HepG2 (cell line): ENCODE data around the gene TLDC2. TPM values are rescaled to one million over a fixed set of nuclear protein-coding genes. Genes with fewer than 3 reads are reported as not detected.

ENCODE experiments used
- ATAC-seq: fragments of 200-7000 bp; cut with Tn5 transposase; 3 replicates; pipeline ENCODE4 v1.9.1; 2020; ENCODE audit warnings: mild to moderate bottlenecking, moderate library complexity
- BruUV-seq: library from RNA; stranded (reverse); fragments of 400-500 nt; replicated peaks from 2 replicates; lab custom pipeline; 2021; lab: Mats Ljungman, UMichigan
- CTCF ChIA-PET: fragments of 300-600 bp; formaldehyde crosslinking; extraction: SDS; loops from one replicate; lab custom pipeline; 2021; ENCODE audit warnings: low total read pairs, inconsistent platforms, low intra/inter-chr PET ratio; lab: Yijun Ruan, JAX
- POLR2A ChIA-PET: fragments of 350-600 bp; sonication (Branson Sonifier 250); formaldehyde crosslinking; loops from one replicate; lab custom pipeline; 2020; ENCODE audit warnings: antibody characterized with exemption, inconsistent platforms; lab: Yijun Ruan, JAX
- DNase-seq: peaks from one replicate; pipeline ENCODE4 v3.0.0-alpha.2; 2015; ENCODE audit warnings: low spot score
- FAIRE-seq: peaks from 3 replicates; lab custom pipeline; 2011; peaks lifted over from hg19 to GRCh38; lab: Jason Lieb, UNC
- H2AFZ ChIP-seq: one replicate; pipeline ENCODE4 v1.6.1; 2011; ENCODE audit warnings: low read length, inconsistent platforms
- H3K27ac ChIP-seq: fragments of 300-600 bp; 3 replicates; pipeline ENCODE4 v1.8.0; 2011; ENCODE audit warnings: mixed run types, mild to moderate bottlenecking, mixed read lengths, low read length, inconsistent platforms; ENCODE audit not compliant: insufficient read depth; ENCODE audit errors: extremely low read length
- H3K27me3 ChIP-seq, 2 experiments: fragments of 200-600 bp in 1 of 2; 2 replicates in 1 of 2; 3 replicates in 1 of 2; pipeline versions ENCODE4 v1.6.0 to v1.8.0; 2011; ENCODE audit warnings: low read length in 2 of 2, mild to moderate bottlenecking in 2 of 2, moderate library complexity in 2 of 2, inconsistent platforms in 1 of 2; ENCODE audit not compliant: insufficient read depth in 2 of 2, control insufficient read depth in 1 of 2
- H3K36me3 ChIP-seq, 2 experiments: fragments of 200-600 bp in 1 of 2; replicated peaks in 1 of 2; 2 replicates in 1 of 2; 3 replicates in 1 of 2; pipeline versions ENCODE4 v1.5.1 to v1.8.0; 2011; ENCODE audit warnings: low read length in 2 of 2, inconsistent platforms in 1 of 2; ENCODE audit not compliant: insufficient read depth in 2 of 2, control insufficient read depth in 1 of 2
- H3K4me1 ChIP-seq: 2 replicates; pipeline ENCODE4 v1.5.1; 2012; ENCODE audit warnings: low read length, inconsistent platforms; ENCODE audit not compliant: insufficient read depth
- H3K4me2 ChIP-seq: 2 replicates; pipeline ENCODE4 v1.6.0; 2011; ENCODE audit warnings: low read depth, low read length, inconsistent platforms
- H3K4me3 ChIP-seq, 3 experiments: fragments of 200-600 bp in 1 of 3; sonication (generic), shearing (Covaris generic) in 1 of 3; replicated peaks in 1 of 3; 2 replicates each; pipeline ENCODE4 v1.5.1; 2011 to 2016; ENCODE audit warnings: low read length in 3 of 3, inconsistent platforms in 2 of 3, low read depth in 2 of 3, mild to moderate bottlenecking in 2 of 3, control low read depth in 1 of 3, mixed read lengths in 1 of 3; ENCODE audit not compliant: insufficient read depth in 1 of 3
- H3K79me2 ChIP-seq: one replicate; pipeline ENCODE4 v1.6.1; 2011; ENCODE audit warnings: low read length, inconsistent platforms; ENCODE audit not compliant: insufficient read depth
- H3K9ac ChIP-seq: 2 replicates; pipeline ENCODE4 v1.6.0; 2011; ENCODE audit warnings: mild to moderate bottlenecking, low read depth, low read length, inconsistent platforms; ENCODE audit not compliant: insufficient read depth
- H3K9me3 ChIP-seq: 2 replicates; pipeline ENCODE4 v1.5.1; 2012; ENCODE audit warnings: mild to moderate bottlenecking, low read length
- H4K20me1 ChIP-seq: 2 replicates; pipeline ENCODE4 v1.6.0; 2011; ENCODE audit warnings: inconsistent platforms, mild to moderate bottlenecking, low read length, moderate library complexity; ENCODE audit not compliant: insufficient read depth
- ETV5 ChIP-seq: IDR thresholded peaks from 2 replicates; pipeline ENCODE4 v1.6.1; 2018; ENCODE audit warnings: missing biosample characterization, missing genetic modification reagents, inconsistent platforms, borderline replicate concordance
- KAT8 ChIP-seq: IDR thresholded peaks from 2 replicates; pipeline ENCODE4 v1.6.1; 2016; ENCODE audit warnings: missing genetic modification reagents, missing compliant biosample characterization
- NR2C2 ChIP-seq: sonication (generic); formaldehyde crosslinking; IDR thresholded peaks from 2 replicates; pipeline ENCODE4 v1.4.0; 2020; ENCODE audit warnings: missing genetic modification reagents, mild to moderate bottlenecking, moderate library complexity, borderline replicate concordance
- NR2F6 ChIP-seq, 2 experiments: IDR thresholded peaks; 2 replicates each; pipeline ENCODE4 v1.6.1; 2016; ENCODE audit warnings: antibody characterized with exemption in 1 of 2, mild to moderate bottlenecking in 1 of 2
- PPARG ChIP-seq: conservative IDR thresholded peaks from 2 replicates; pipeline ENCODE4 v1.6.1; 2016; ENCODE audit warnings: missing biosample characterization, missing genetic modification reagents
- SMC3 ChIP-seq: IDR thresholded peaks from 2 replicates; pipeline ENCODE4 v1.6.1; 2011; ENCODE audit warnings: low read length, improper control_type of control experiment
- STAG1 ChIP-seq: sonication (generic); formaldehyde crosslinking; IDR thresholded peaks from 2 replicates; pipeline ENCODE4 v1.4.0; 2020; ENCODE audit warnings: missing genetic modification reagents
- ZNF501 ChIP-seq: sonication (generic); formaldehyde crosslinking; IDR thresholded peaks from 2 replicates; pipeline ENCODE4 v1.5.1; 2020; ENCODE audit warnings: mild to moderate bottlenecking, moderate library complexity, missing genetic modification reagents
- WGBS: methylation state at CpG from one replicate; pipeline ENCODE4 v1.1.6; 2017; ENCODE audit warnings: low lambda C conversion rate; 5-methylcytosine and 5-hydroxymethylcytosine counted together
- in situ Hi-C: cut with HindIII; loops from 2 replicates; pipeline ENCODE4 v1.10.0; 2017; ENCODE audit warnings: low pct_unique_long_range_greater_than_20kb; ENCODE audit not compliant: extremely low pct_ligation_motif_present
- intact Hi-C: fragments of 100-400 bp; cut with micrococcal nuclease; formaldehyde crosslinking; loops from one replicate; pipeline ENCODE4 v1.10.0; 2022; ENCODE audit not compliant: unreplicated experiment
- polyA plus RNA-seq, 8 experiments: library from polyadenylated mRNA; depleted of rRNA in 3 of 8; stranded (reverse) in 7 of 8; unstranded in 1 of 8; fragments of >200 nt; fragmentation: Illumina TruSeq in 4 of 8; extraction: Trizol in 4 of 8; gene quantifications; 2 replicates each; pipeline versions ENCODE4 v1.2.1 to v1.2.3, GENCODE V29; 2011 to 2016; ENCODE audit warnings: low read depth in 4 of 8, missing spikeins in 1 of 8, mixed read lengths in 1 of 8; ENCODE audit not compliant: insufficient read depth in 1 of 8
- total RNA-seq, 5 experiments: library from RNA; depleted of rRNA; stranded (reverse); fragments of >200 nt; fragmentation: Illumina TruSeq; extraction: Trizol; gene quantifications; 2 replicates each; pipeline ENCODE4 v1.2.3, GENCODE V29; 2016; ENCODE audit warnings: low read depth in 1 of 5
- TF ChIP-seq, protein P1 (sequence below): sonication (generic); formaldehyde crosslinking; IDR thresholded peaks from 2 replicates; pipeline ENCODE4 v1.4.0; 2020; ENCODE audit warnings: missing genetic modification reagents

The TLDC2 gene
- total and polyA plus RNA-seq, 2 of the 13 experiments (the other 11 are each of a cell fraction or from before 2014, with no cell fraction given) = 1.5 to 1.6 TPM

- H3K27ac ChIP-seq = no peak overlapping the region
- TF ChIP-seq NR2C2 (peak; percentile 45; the same call in 1 of the 2 replicates), KAT8 (no peak), ZNF501 (CRISPR knock-in tag) (no peak), STAG1 (CRISPR knock-in tag) (peak; percentile 37; the same call in 1 of the 2 replicates), NR2F6 (IDR thresholded peaks at IDR 0.05) (peak; percentile 83), NR2F6 (CRISPR knock-in tag; IDR thresholded peaks at IDR 0.05) (peak; percentile 90), PPARG (CRISPR knock-in tag) (peak; percentile 72; the same call in 1 of the 2 replicates), ETV5 (CRISPR knock-in tag) (no peak), SMC3 (peak; percentile 6; the same call in 1 of the 2 replicates)
- TF ChIP-seq, protein P1, sequence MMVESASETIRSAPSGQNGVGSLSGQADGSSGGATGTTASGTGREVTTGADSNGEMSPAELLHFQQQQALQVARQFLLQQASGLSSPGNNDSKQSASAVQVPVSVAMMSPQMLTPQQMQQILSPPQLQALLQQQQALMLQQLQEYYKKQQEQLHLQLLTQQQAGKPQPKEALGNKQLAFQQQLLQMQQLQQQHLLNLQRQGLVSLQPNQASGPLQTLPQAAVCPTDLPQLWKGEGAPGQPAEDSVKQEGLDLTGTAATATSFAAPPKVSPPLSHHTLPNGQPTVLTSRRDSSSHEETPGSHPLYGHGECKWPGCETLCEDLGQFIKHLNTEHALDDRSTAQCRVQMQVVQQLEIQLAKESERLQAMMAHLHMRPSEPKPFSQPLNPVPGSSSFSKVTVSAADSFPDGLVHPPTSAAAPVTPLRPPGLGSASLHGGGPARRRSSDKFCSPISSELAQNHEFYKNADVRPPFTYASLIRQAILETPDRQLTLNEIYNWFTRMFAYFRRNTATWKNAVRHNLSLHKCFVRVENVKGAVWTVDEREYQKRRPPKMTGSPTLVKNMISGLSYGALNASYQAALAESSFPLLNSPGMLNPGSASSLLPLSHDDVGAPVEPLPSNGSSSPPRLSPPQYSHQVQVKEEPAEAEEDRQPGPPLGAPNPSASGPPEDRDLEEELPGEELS (CRISPR knock-in tag) = no peak
- TF ChIP-seq, all 625 proteins: peak for 5
- Histone ChIP-seq H3K36me3 (0 out of 5 replicates have a peak, but pooled peaks cover 0 to 4% of the 10 kb centered on the region in 2 experiments), H3K4me2 (no peak overlapping the region), H3K4me1 (peaks cover 29% of the 10 kb centered on the region), H3K27me3 (no peaks in the 10 kb centered on the region), H3K4me3 (no peak overlapping the region), H4K20me1 (no peaks in the 10 kb centered on the region), H2AFZ (no peak overlapping the region), H3K9ac (no peak overlapping the region), H3K9me3 (no peaks in the 10 kb centered on the region), H3K79me2 (no peaks in the 10 kb centered on the region)
- FAIRE-seq (no peak), DNase-seq (no peak), ATAC-seq (no peak)
- no TSS peak for BruUV-seq
- ChIA-PET POLR2A (interaction anchor here (0.9 kb wide), 1 partner anchor 13 kb away, joined by 4 read pairs; no protein-coding TSS in a partner anchor), CTCF (interaction anchor here (1.1 to 5.2 kb wide), 2 partner anchors 20 to 48 kb away, joined by 3 to 59 read pairs; no protein-coding TSS in a partner anchor)
- in situ Hi-C loops = loop anchor here (5.0 kb wide), 1 partner anchor 53 kb away; no protein-coding TSS in a partner anchor
- WGBS = 47% methylated on average over 8 of the region's 8 CpGs
- intact Hi-C loops = no loop called here
These were observed 9.4 kb downstream of the TLDC2 start for GRCh38 chr20:36885356-36885755.
